Fibroblast of the aortic adventitia (primary cell): ENCODE results near the gene BCL11A. TPM values are rescaled to one million over a fixed set of nuclear protein-coding genes. Genes with fewer than 3 reads are reported as not detected.

Experiments used
- DNase-seq: peaks from one replicate; pipeline ENCODE4 v3.0.0-alpha.2; 2010; ENCODE audit warnings: low read depth
- H3K4me3 ChIP-seq: 2 replicates; pipeline ENCODE4 v1.5.1; 2011; ENCODE audit warnings: low read depth, mild to moderate bottlenecking, control low read depth, low read length, moderate library complexity
- CTCF ChIP-seq: IDR thresholded peaks from 2 replicates; pipeline ENCODE4 v1.5.1; 2011; ENCODE audit warnings: mild to moderate bottlenecking, low read length, control low read depth, inconsistent platforms; ENCODE audit not compliant: insufficient read depth
- total RNA-seq: library from RNA; depleted of rRNA; stranded (reverse); fragments of >200 nt; gene quantifications from 2 replicates; pipeline ENCODE4 v1.2.3, GENCODE V29; 2012; ENCODE audit warnings: low replicate concordance

The BCL11A gene
- total RNA-seq, 1 donor, result 0.09 TPM

GRCh38 chr2:60445684-60446179 is 107.7 kb downstream of the BCL11A start:
- TF ChIP-seq CTCF, result no peak
- no peak overlapping the region for H3K4me3 ChIP-seq
- DNase-seq, result no peak

- TF ChIP-seq CTCF, result no peak
- DNase-seq, result no peak
- no peak overlapping the region for H3K4me3 ChIP-seq
These were observed 110.8 kb downstream of the BCL11A start for GRCh38 chr2:60442608-60443007.

DNA sequence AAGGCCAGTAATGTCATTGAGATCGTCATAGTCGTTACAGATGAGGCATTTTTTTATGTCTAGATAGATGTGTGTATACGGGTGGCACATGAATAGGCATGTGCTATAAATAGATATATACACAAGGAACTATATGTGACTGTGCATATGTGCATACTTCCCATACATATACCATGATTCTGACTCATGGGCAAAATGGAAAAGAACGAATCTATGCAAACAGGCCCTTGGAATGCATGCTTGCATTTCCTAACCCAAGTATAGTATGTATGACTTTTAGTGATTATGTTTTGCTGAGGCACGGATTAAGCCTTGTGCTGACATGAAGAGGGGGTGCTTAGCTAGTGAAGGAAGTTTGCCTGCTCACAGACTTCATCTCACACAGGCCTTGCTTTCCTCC is 111.7 kb downstream of the BCL11A start:
- no peak for DNase-seq
- H3K4me3 ChIP-seq, result no peak overlapping the region
- no peak for TF ChIP-seq CTCF

GRCh38 chr2:60440767-60441163 is 112.7 kb downstream of the BCL11A start:
- TF ChIP-seq CTCF, result no peak

DNA sequence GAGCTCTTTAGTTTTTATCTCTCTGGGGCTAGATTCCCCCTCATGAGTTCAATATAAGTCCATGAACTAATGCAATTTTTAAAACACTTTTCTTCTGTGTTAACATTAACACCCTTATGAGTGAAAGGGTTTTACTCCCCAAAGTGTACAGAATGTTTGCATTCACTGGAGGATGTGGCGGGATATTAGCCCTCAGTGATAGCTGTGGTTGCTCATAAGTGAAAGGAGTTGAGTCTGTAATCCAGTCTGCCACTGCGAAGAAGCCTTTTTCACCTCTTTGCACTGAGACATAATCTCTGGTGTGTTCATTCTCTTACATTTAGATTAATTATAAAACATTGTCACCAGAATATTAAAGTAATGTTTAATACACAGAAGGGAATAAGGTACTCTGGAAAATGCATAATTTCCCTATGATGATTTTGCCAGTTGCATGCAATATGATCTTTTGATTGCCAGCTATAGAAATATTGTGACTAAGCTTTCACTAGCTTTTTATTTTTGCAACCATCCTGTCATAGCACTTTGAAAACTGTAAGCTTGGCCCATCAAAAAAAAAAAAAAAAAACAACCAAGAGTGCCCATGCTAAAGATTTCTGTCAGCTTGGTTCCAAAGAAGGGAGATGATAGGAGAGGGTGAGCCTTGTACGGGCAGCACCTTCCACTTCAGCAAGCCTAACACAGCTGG is 113.2 kb downstream of the BCL11A start:
- no peak for TF ChIP-seq CTCF
- no peak overlapping the region for H3K4me3 ChIP-seq
- DNase-seq, result no peak

More at GRCh38 chr2:60440767-60441163, 112.7 kb downstream of the BCL11A start:
- no peak overlapping the region for H3K4me3 ChIP-seq
- DNase-seq, result no peak

- TF ChIP-seq CTCF, result no peak
- H3K4me3 ChIP-seq, result no peak overlapping the region
- no peak for DNase-seq
These were observed 114.1 kb downstream of the BCL11A start for GRCh38 chr2:60439219-60439974.
